Astrocyte of the spinal cord (primary cell): ENCODE data around the gene FEZ2.

Source experiments
- DNase-seq: peaks from one replicate; pipeline ENCODE4 v3.0.0; 2011; ENCODE audit warnings: low read depth, low spot score
- H3K4me3 ChIP-seq: 2 replicates; pipeline ENCODE4 v1.5.1; 2011; ENCODE audit warnings: low read depth, mild to moderate bottlenecking, low read length, moderate library complexity
- CTCF ChIP-seq: IDR thresholded peaks from 2 replicates; pipeline ENCODE4 v1.5.1; 2012; ENCODE audit warnings: low read depth, mild to moderate bottlenecking, low read length, inconsistent platforms
- in situ Hi-C: cut with HindIII; loops from 2 replicates; pipeline ENCODE4 v1.10.0; 2017; ENCODE audit warnings: low sequenced_read_pairs

Gene FEZ2

GRCh38 chr2:36589230-36589630 is 8.7 kb downstream of the FEZ2 start:
- no peak for DNase-seq
- H3K4me3 ChIP-seq: no peak overlapping the region
- no peak for TF ChIP-seq CTCF
- in situ Hi-C loops: no loop called here

GRCh38 chr2:36587556-36587955 is 10.4 kb downstream of the FEZ2 start:
- H3K4me3 ChIP-seq: no peak overlapping the region
- in situ Hi-C loops: no loop called here
- no peak for DNase-seq
- TF ChIP-seq CTCF: no peak

GRCh38 chr2:36587101-36587500 is 10.9 kb downstream of the FEZ2 start:
- no peak overlapping the region for H3K4me3 ChIP-seq
- in situ Hi-C loops: no loop called here
- TF ChIP-seq CTCF: no peak
- DNase-seq: no peak

- H3K4me3 ChIP-seq: no peak overlapping the region
- no peak for TF ChIP-seq CTCF
- in situ Hi-C loops: no loop called here
- no peak for DNase-seq
Measured at GRCh38 chr2:36586672-36587071, 11.3 kb downstream of the FEZ2 start.

GRCh38 chr2:36584148-36584794 is 13.7 kb downstream of the FEZ2 start:
- no peak for TF ChIP-seq CTCF
- no peak for DNase-seq
- H3K4me3 ChIP-seq: no peak overlapping the region
- in situ Hi-C loops: no loop called here

GRCh38 chr2:36582951-36583350 is 15.0 kb downstream of the FEZ2 start:
- in situ Hi-C loops: no loop called here
- no peak for DNase-seq
- no peak overlapping the region for H3K4me3 ChIP-seq
- no peak for TF ChIP-seq CTCF
